Adrenal gland (tissue), 12 donors: ENCODE data around the gene GPRIN1. TPM values are rescaled to one million over a fixed set of nuclear protein-coding genes. Genes with fewer than 3 reads are reported as not detected.

Experiments used
- DNase-seq, 7 donors: peaks; one replicate each; pipeline ENCODE4 v3.0.0-alpha.2; 2019 to 2020
- H3K27ac ChIP-seq, 5 donors: fragments of 200-600 bp; sonication (generic) in 4 of 5; 1 replicate in 3 of 5; 2 replicates in 2 of 5; pipeline versions ENCODE4 v1.5.1 to v1.8.0; 2016 to 2020; ENCODE audit warnings: mild to moderate bottlenecking in 1 of 5
- H3K27me3 ChIP-seq: fragments of 200-600 bp; 2 replicates; pipeline ENCODE4 v1.8.0; 2021
- H3K36me3 ChIP-seq, 2 donors: fragments of 200-600 bp; replicated peaks in 1 of 2; 1 replicate in 1 of 2; 2 replicates in 1 of 2; pipeline versions ENCODE4 v1.5.1 to v1.8.0; 2018 to 2022
- H3K4me1 ChIP-seq, 2 donors: fragments of 200-600 bp; replicated peaks in 1 of 2; 1 replicate in 1 of 2; 2 replicates in 1 of 2; pipeline versions ENCODE4 v1.5.1 to v1.8.0; 2018 to 2021
- H3K4me3 ChIP-seq, 4 donors: fragments of 200-600 bp; sonication (generic) in 3 of 4; one replicate each; pipeline ENCODE4 v1.5.1; 2016 to 2018
- H3K9me3 ChIP-seq, 3 donors: fragments of 200-600 bp; sonication (generic) in 1 of 3; replicated peaks in 1 of 3; 1 replicate in 2 of 3; 2 replicates in 1 of 3; pipeline versions ENCODE4 v1.5.1 to v1.8.0; 2016 to 2021
- CTCF ChIP-seq, 6 experiments: fragments of 450-650 bp in 4 of 6; fragments of 200-600 bp in 2 of 6; sonication (generic) in 1 of 6; IDR thresholded peaks; 1 replicate in 5 of 6; 2 replicates in 1 of 6; pipeline versions ENCODE4 v1.5.1 to v1.8.0; 2016 to 2021; ENCODE audit warnings: antibody characterized with exemption in 6 of 6, mild to moderate bottlenecking in 2 of 6, moderate library complexity in 1 of 6
- POLR2A ChIP-seq, 2 donors: fragments of 450-650 bp; IDR thresholded peaks; one replicate each; pipeline ENCODE4 v1.6.1; 2017; ENCODE audit warnings: antibody characterized with exemption in 2 of 2, mild to moderate bottlenecking in 2 of 2, moderate library complexity in 1 of 2
- WGBS, 4 donors: extraction: QIAGEN DNeasy Blood & Tissue Kit in 2 of 4; methylation state at CpG; one replicate each; pipeline versions ENCODE4 v1.1.5 to v1.1.7; 2013 to 2017; 5-methylcytosine and 5-hydroxymethylcytosine counted together
- intact Hi-C, 2 donors: fragments of 100-400 bp; cut with DNase I; formaldehyde crosslinking; loops; one replicate each; pipeline versions ENCODE4 v1.14.1 to v1.15.0; 2022 to 2023
- polyA plus RNA-seq, 3 donors: library from polyadenylated mRNA; stranded (reverse); fragments of 200-250 nt in 2 of 3; fragments of 350-450 nt in 1 of 3; fragmentation: Illumina TruSeq in 1 of 3; extraction: RNeasy Lipid Tissue Mini Kit (QIAGEN cat#74804) in 1 of 3; gene quantifications; one replicate each; pipeline ENCODE4 v1.2.3, GENCODE V29; 2013 to 2014
- total RNA-seq, 9 donors: library from RNA; depleted of rRNA in 4 of 9; stranded (reverse); fragments of >200 nt in 4 of 9; fragments of 120-200 nt in 1 of 9; fragmentation: NEBNext Ultra II Directional in 1 of 9; extraction: Animal tissue kit (Norgen Biotek cat#: 25700) in 1 of 9; gene quantifications; one replicate each; pipeline versions ENCODE4 v1.1.0 to v1.2.4, GENCODE V29; 2013 to 2023
- donor health status: healthy with polysubstance abuse.
- donor health status: Bipolar disorder and iron deficiency.
- donor health status: DM: yes; HTN: yes; CAD: no.
- donor health status: DM: no; HTN: no; CAD: no.
- donor health status: DM: no; HTN: no; CAD: no.
- donor health status: DM: yes; HTN: yes; CAD: no.

The GPRIN1 gene
- total and polyA plus RNA-seq, 12 donors = 0.42 to 4.0 (median 1.4) TPM

- no peak overlapping the region for H3K4me3 ChIP-seq
- intact Hi-C loops = no loop called here
- no peaks in the 10 kb centered on the region for H3K4me1 ChIP-seq
- H3K27me3 ChIP-seq = peaks cover 5% of the 10 kb centered on the region
- no peak for DNase-seq
- H3K36me3 ChIP-seq = no peaks in the 10 kb centered on the region
- TF ChIP-seq CTCF (IDR thresholded peaks at IDR 0.05) (no peak), POLR2A (IDR thresholded peaks at IDR 0.05) (no peak)
- H3K9me3 ChIP-seq = no peaks in the 10 kb centered on the region
- 81 to 88% (median 82%) methylated on average over 13 to 23 of the region's 23 CpGs for WGBS, 4 donors
- H3K27ac ChIP-seq = no peak overlapping the region
Observed at GRCh38 chr5:176596069-176596644, 13.8 kb downstream of the GPRIN1 start.

GRCh38 chr5:176595386-176595943, 14.5 kb downstream of the GPRIN1 start:
- Histone ChIP-seq H3K36me3 (no peaks in the 10 kb centered on the region), H3K27ac (no peak overlapping the region), H3K4me1 (no peaks in the 10 kb centered on the region), H3K27me3 (peaks cover 5% of the 10 kb centered on the region), H3K9me3 (no peaks in the 10 kb centered on the region), H3K4me3 (no peak overlapping the region)
- TF ChIP-seq CTCF (IDR thresholded peaks at IDR 0.05) (no peak), POLR2A (IDR thresholded peaks at IDR 0.05) (no peak)
- intact Hi-C loops = no loop called here
- WGBS, 4 donors = 74 to 86% (median 82%) methylated on average over 4 to 11 of the region's 11 CpGs
- no peak for DNase-seq

DNA sequence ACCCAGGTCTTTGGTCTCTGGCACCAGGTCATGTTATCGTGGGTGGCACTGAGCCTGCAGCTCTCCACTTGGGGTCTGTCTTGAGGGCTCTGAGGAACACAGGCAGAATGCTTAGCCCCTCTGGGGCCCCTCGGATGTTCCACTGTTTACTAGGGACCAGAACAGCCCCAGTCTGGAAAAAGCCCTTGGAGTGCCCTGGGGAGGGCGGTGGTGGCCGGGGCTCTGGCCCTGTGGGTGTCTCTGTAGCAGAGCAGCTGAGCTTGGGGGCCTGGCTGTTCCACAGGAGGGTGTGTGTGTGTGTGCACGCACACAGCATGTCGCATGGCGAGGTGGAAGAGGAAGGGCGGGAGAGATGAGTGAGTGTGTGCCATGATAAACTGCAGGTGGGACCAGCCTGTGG, 15.4 kb downstream of the GPRIN1 start:
- intact Hi-C loops = no loop called here
- Histone ChIP-seq H3K27ac (no peak overlapping the region), H3K4me1 (no peaks in the 10 kb centered on the region), H3K4me3 (no peak overlapping the region), H3K36me3 (no peaks in the 10 kb centered on the region), H3K27me3 (peaks cover 5% of the 10 kb centered on the region), H3K9me3 (no peaks in the 10 kb centered on the region)
- DNase-seq = no peak
- no peak for TF ChIP-seq CTCF (IDR thresholded peaks at IDR 0.05)
- no peak for TF ChIP-seq POLR2A (IDR thresholded peaks at IDR 0.05)
- 87 to 89% (median 89%) methylated on average over 8 of the region's 8 CpGs for WGBS, 4 donors

DNA sequence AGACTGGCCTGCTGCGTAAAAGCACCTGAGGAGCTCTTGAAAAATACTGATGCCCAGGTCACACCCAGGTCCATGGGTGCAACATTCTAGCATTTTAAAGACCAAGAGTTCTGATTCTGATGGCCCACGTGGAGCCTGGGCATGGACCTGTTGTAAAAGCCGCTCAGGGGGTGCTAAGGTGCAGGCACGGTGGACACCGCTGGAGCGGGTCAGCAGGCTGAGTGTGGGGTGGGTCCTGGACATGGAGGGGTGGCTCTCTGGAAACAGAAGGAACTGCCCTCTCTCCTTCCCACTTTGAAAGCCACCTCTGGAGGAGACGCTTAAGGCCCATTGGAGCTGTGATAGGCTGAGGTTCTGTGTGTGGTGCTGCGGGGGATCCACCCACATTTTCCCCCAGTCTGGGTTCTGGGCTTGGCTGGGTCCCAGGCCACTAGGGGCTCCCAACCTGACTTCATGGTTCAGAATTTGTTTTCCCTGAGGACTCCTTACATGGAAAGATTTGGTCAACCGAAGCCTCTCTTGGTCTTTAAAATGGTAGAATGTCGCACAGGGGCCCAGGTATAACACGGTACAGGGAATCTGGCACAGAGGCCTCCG, 16.6 kb downstream of the GPRIN1 start:
- no peak for DNase-seq
- intact Hi-C loops = no loop called here
- Histone ChIP-seq H3K4me3 (no peak overlapping the region), H3K36me3 (no peaks in the 10 kb centered on the region), H3K9me3 (no peaks in the 10 kb centered on the region), H3K27me3 (peaks cover 5% of the 10 kb centered on the region), H3K27ac (no peak overlapping the region), H3K4me1 (no peaks in the 10 kb centered on the region)
- WGBS, 4 donors = 91 to 98% (median 95%) methylated on average over 10 to 12 of the region's 12 CpGs
- TF ChIP-seq POLR2A (IDR thresholded peaks at IDR 0.05) = no peak
- TF ChIP-seq CTCF (IDR thresholded peaks at IDR 0.05) = no peak
